GM19240 (cell line): Measurements from ENCODE around the gene TRDN.

ENCODE experiments used
- DNase-seq: peaks from one replicate; pipeline ENCODE4 v3.0.0; 2011; ENCODE audit warnings: low spot score; ENCODE audit not compliant: insufficient read length

Gene TRDN, protein sequence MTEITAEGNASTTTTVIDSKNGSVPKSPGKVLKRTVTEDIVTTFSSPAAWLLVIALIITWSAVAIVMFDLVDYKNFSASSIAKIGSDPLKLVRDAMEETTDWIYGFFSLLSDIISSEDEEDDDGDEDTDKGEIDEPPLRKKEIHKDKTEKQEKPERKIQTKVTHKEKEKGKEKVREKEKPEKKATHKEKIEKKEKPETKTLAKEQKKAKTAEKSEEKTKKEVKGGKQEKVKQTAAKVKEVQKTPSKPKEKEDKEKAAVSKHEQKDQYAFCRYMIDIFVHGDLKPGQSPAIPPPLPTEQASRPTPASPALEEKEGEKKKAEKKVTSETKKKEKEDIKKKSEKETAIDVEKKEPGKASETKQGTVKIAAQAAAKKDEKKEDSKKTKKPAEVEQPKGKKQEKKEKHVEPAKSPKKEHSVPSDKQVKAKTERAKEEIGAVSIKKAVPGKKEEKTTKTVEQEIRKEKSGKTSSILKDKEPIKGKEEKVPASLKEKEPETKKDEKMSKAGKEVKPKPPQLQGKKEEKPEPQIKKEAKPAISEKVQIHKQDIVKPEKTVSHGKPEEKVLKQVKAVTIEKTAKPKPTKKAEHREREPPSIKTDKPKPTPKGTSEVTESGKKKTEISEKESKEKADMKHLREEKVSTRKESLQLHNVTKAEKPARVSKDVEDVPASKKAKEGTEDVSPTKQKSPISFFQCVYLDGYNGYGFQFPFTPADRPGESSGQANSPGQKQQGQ

GRCh38 chr6:123636782-123637181 lies at the start of gene TRDN:
TSS of gene TRDN (minus strand) at chr6:123636950. CDS start at chr6:123636775, 175 bp downstream.
- DNase-seq: no peak

- no peak for DNase-seq
Measured at GRCh38 chr6:123681957-123682462, 45.3 kb upstream of the TRDN start.

DNA sequence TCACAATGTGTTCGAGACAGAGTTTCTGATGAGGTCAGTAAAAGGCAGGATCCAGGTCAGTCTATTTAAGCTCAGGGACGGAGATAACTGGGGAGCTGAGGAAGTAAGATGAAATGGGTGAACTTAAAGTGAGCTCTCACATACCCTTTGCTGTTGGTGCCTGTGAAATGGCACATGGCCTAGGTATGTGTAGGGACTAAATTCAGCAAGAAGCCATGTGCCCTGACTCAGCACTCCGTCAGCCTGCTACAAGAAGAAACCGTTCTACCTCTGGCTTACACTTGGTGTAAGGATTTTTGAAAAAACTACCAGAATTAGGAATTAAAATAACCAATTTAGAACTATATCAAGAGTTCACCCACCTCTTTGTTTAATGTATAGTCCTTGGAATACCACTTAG lies 41.1 kb upstream of the TRDN start:
- no peak for DNase-seq

GRCh38 chr6:123676793-123677192 lies 40.0 kb upstream of the TRDN start:
- no peak for DNase-seq

DNA sequence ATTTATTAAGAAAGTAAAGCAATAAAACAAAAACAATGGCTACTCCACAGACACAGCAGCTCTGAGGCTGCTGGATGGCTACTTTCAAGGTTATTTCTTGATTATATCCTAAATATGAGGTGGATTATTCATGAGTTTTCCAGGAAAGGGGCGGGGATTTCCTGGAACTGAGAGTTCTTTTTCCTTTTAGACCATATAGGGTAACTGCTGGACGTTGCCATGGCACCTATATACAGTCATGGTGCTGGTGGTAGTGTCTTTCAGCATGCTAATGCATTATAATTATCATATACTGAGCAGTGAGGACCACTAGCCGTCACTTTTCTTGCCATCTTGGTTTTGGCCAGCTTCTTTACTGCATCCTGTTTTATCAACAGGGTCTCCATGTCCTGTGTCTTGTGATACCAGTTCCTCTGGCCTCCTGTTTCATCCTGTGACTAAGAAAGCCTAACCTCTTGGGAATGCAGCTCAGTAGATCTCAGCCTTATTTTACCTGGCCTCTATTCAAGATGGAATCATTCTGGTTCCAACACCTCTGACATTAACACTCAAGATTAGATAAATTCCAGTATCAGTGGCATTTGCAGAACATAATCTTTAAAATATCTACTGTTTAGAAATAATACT lies 32.3 kb upstream of the TRDN start:
- no peak for DNase-seq

- no peak for DNase-seq
Measured at GRCh38 chr6:123668063-123668462, 31.3 kb upstream of the TRDN start.

DNA sequence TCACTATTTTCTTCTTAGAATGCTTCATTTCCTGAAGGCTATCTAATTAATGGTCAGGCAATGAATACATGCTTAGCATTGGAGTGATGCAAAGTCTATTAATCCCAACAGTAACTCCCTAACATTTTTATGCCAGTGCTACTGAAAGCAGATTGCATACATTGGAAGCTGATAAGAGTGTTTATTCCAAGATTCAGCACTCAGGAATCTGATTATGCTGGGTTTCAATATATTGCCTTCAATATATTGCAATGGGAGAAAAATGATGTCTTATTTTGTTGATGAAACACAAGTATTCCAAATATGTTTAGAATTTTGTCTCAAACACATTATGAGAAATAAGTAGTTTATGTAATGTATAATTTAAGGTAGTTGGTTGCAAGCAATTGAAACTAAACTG lies 26.7 kb upstream of the TRDN start:
- DNase-seq: no peak

GRCh38 chr6:123662757-123663156 lies 26.0 kb upstream of the TRDN start:
- no peak for DNase-seq

GRCh38 chr6:123661105-123661891 lies 24.5 kb upstream of the TRDN start:
- DNase-seq: no peak

- no peak for DNase-seq
Measured at GRCh38 chr6:123659960-123660748, 23.4 kb upstream of the TRDN start.

DNA sequence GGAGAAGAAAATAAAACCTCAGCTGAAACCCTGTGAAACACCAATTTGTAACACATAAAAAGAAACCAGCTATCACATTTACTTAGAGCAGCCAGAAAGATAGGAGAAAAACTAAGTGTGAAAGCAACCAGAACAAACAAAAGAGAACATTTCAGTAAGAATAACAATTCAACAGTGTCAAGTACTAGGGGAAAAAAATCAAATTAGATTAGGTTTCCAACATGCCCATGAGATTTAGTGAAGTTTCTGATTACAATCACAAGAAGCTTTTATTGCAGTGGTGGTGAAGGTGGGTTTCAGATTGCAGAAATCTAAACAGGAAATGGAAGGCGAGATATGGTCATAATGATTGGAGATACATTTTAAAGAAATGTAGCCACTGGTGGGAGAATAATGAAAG lies 22.1 kb upstream of the TRDN start:
- no peak for DNase-seq

- no peak for DNase-seq
Measured at GRCh38 chr6:123655521-123656306, 19.0 kb upstream of the TRDN start.

GRCh38 chr6:123648723-123649122 lies 12.0 kb upstream of the TRDN start:
- no peak for DNase-seq

DNA sequence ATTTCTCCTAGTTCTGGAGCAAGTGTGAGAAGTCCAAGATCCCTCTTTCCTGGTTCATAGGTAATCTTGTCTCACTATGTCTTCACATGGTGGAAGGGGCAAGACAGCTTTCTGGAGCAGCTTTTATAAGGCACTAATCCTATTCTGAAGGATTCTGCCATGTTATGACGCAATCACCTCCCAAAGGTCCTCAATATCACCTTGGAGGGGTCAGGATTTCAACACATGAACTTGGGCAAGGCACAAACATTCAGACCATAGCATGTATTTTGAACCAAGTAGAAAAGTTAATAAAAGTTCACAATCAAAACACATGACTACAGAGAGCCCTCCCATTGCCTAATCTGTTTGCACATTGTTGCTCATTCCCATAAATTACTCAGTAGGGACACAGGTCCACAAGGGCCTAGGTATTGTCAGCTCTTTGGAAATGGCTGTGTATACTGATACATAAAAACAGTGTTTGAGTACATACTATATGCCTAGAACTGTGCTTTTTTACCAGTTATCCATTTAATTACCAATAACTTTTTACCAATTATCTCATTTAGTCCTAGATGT lies 11.3 kb upstream of the TRDN start:
- DNase-seq: no peak

GRCh38 chr6:123641497-123641896 lies 4.7 kb upstream of the TRDN start:
- no peak for DNase-seq

DNA sequence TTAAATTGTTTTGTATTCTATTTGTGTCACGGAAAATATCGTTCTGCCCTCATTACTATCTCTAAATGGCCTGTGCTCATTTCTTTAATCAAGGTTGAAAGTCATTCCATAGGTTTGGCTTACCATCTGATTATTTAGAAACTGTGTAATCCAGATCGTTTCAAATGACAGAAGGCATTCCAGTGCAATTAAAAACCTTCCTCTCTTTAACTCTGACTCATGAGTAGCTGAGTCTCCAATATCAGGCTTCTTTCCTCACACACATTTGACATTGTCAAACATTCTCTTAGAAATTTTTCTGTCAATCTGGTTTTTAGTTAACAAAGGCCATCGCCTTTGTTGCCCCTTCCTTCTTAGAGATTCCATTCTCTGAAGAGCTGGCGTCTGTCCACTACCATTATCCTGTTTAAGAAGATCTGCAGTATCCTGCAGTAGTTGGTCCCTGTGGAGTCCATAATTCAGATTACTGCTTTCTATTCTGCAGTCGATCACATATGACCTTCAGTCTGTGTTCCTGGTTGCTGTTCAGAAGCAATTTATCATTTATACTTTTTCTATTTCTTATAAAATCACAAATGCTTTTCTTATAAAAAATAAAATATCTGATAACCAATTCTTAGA lies 3.9 kb upstream of the TRDN start:
- DNase-seq: no peak

DNA sequence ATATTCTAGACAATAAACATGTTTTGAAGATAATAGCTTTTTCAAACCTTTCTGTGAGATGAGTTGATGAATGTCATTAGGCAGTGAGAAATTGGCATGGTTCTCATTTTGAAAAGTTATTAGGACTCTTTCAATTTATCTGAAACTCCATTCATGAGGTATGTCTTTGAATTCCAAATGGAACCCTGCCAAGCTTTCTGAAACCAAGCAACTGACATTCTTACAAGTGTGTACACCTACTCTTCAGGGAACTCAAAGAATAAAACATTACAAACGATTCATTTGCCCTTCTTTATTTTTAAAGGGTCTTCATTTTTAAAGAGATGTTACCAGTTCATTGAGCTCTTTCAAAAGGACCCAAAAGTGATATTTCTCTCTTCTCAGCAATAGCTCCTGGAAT lies 2.1 kb upstream of the TRDN start:
- DNase-seq: no peak

- no peak for DNase-seq
Measured at GRCh38 chr6:123636282-123636681, 468 bp downstream of the TRDN start.

- no peak for DNase-seq
Measured at GRCh38 chr6:123635567-123635966, 1.2 kb downstream of the TRDN start.
